H7 (cell line): ENCODE data around the gene PRPF8. TPM values are rescaled to one million over a fixed set of nuclear protein-coding genes. Genes with fewer than 3 reads are reported as not detected.

Experiments used
- DNase-seq: peaks from one replicate; pipeline ENCODE4 v3.0.0; 2012
- H3K27me3 ChIP-seq: 2 replicates; pipeline ENCODE4 v1.6.0; 2011; ENCODE audit warnings: mild to moderate bottlenecking, low read length; ENCODE audit not compliant: control insufficient read depth, insufficient read depth
- H3K36me3 ChIP-seq: replicated peaks from 2 replicates; pipeline ENCODE4 v1.5.1; 2011; ENCODE audit warnings: low read length; ENCODE audit not compliant: control insufficient read depth, insufficient read depth
- H3K4me3 ChIP-seq: 2 replicates; pipeline ENCODE4 v1.5.1; 2011; ENCODE audit warnings: low read depth, mild to moderate bottlenecking, control low read depth, low read length, moderate library complexity; ENCODE audit not compliant: insufficient read depth
- total RNA-seq: library from RNA; depleted of rRNA; stranded (reverse); fragments of >200 nt; shearing (Covaris generic); gene quantifications from 2 replicates; pipeline ENCODE4 v1.2.3, GENCODE V29; 2014

PRPF8 gene
- total RNA-seq, 1 experiment from 2014 or later: 128 TPM

- Histone ChIP-seq H3K27me3 (peaks cover 8% of the 10 kb centered on the region), H3K36me3 (peaks cover 25% of the 10 kb centered on the region), H3K4me3 (peak overlapping the region; percentile 78)
- peak; percentile 84 for DNase-seq
Observed at GRCh38 chr17:1648173-1648962, 36.3 kb downstream of the PRPF8 start.

GRCh38 chr17:1647802-1648171, 36.9 kb downstream of the PRPF8 start:
- Histone ChIP-seq H3K4me3 (no peak overlapping the region), H3K27me3 (peaks cover 8% of the 10 kb centered on the region), H3K36me3 (peaks cover 20% of the 10 kb centered on the region)
- peak; percentile 33 for DNase-seq

GRCh38 chr17:1646199-1646875, 38.3 kb downstream of the PRPF8 start:
- H3K4me3 ChIP-seq: no peak overlapping the region
- peaks cover 8% of the 10 kb centered on the region for H3K36me3 ChIP-seq
- peaks cover 8% of the 10 kb centered on the region for H3K27me3 ChIP-seq
- DNase-seq: peak; percentile 49

- Histone ChIP-seq H3K4me3 (peak within 1 kb of the TSS; percentile 21), H3K36me3 (no peaks in the 10 kb centered on the region; the same call in 1 of the 2 replicates), H3K27me3 (peaks cover 8% of the 10 kb centered on the region)
- DNase-seq: peak; percentile 76
Observed at GRCh38 chr17:1645207-1646171, 39.2 kb downstream of the PRPF8 start, which contains the start of gene SCARF1. Gene SCARF1, minus strand, starts transcription at chr17:1645732. Its CDS starts 35 bp downstream, at chr17:1645697.

GRCh38 chr17:1644493-1645206, 40.0 kb downstream of the PRPF8 start:
- Histone ChIP-seq H3K27me3 (peaks cover 8% of the 10 kb centered on the region), H3K36me3 (no peaks in the 10 kb centered on the region), H3K4me3 (no peak overlapping the region)
- peak; percentile 57 for DNase-seq

GRCh38 chr17:1643999-1644492, 40.6 kb downstream of the PRPF8 start:
- H3K36me3 ChIP-seq: no peaks in the 10 kb centered on the region
- peaks cover 8% of the 10 kb centered on the region for H3K27me3 ChIP-seq
- DNase-seq: peak; percentile 62
- peak overlapping the region; percentile 53 for H3K4me3 ChIP-seq

- peak overlapping the region; percentile 53 for H3K4me3 ChIP-seq
- peak; percentile 99 for DNase-seq
- no peaks in the 10 kb centered on the region for H3K36me3 ChIP-seq
- peaks cover 8% of the 10 kb centered on the region for H3K27me3 ChIP-seq
Observed at GRCh38 chr17:1643293-1643998, 41.2 kb downstream of the PRPF8 start.

GRCh38 chr17:1641065-1641403, 43.6 kb downstream of the PRPF8 start:
- peak; percentile 42 for DNase-seq

GRCh38 chr17:1640329-1641064, 44.2 kb downstream of the PRPF8 start:
- DNase-seq: peak; percentile 55
- Histone ChIP-seq H3K4me3 (no peak overlapping the region), H3K36me3 (no peaks in the 10 kb centered on the region), H3K27me3 (peaks cover 8% of the 10 kb centered on the region)

More at GRCh38 chr17:1641065-1641403, 43.6 kb downstream of the PRPF8 start:
- Histone ChIP-seq H3K36me3 (no peaks in the 10 kb centered on the region), H3K27me3 (peaks cover 8% of the 10 kb centered on the region), H3K4me3 (no peak overlapping the region)

- H3K27me3 ChIP-seq: peaks cover 5% of the 10 kb centered on the region
- DNase-seq: peak; percentile 72
- no peaks in the 10 kb centered on the region for H3K36me3 ChIP-seq
- H3K4me3 ChIP-seq: no peak overlapping the region
Observed at GRCh38 chr17:1639549-1640180, 45.0 kb downstream of the PRPF8 start.

- H3K4me3 ChIP-seq: no peak overlapping the region
- H3K36me3 ChIP-seq: no peaks in the 10 kb centered on the region
- no peaks in the 10 kb centered on the region for H3K27me3 ChIP-seq
- DNase-seq: peak; percentile 47
Observed at GRCh38 chr17:1638624-1639300, 45.9 kb downstream of the PRPF8 start.

GRCh38 chr17:1638171-1638590, 46.5 kb downstream of the PRPF8 start:
- Histone ChIP-seq H3K36me3 (no peaks in the 10 kb centered on the region), H3K4me3 (no peak overlapping the region), H3K27me3 (no peaks in the 10 kb centered on the region)
- DNase-seq: peak; percentile 63
